ENCODE results near the gene CYP11A1.
A peak's percentile ranks its signal among the peaks of the same experiment; 100 is the strongest.

The CYP11A1 gene

GRCh38 chr15:74412159-74412558 lies 44.7 kb upstream of the CYP11A1 start:
- no peak for DNase-seq (ENCODE audit: low read depth)
- H3K4me3 ChIP-seq (ENCODE audit: low read length), result no peak overlapping the region
- TF ChIP-seq CTCF (conservative IDR thresholded peaks at IDR 0.05; ENCODE audit: low read depth, low read length), result no peak

- no peak overlapping the region for H3K4me3 ChIP-seq (ENCODE audit: low read length)
- DNase-seq (ENCODE audit: low read depth), result no peak
- no peak for TF ChIP-seq CTCF (conservative IDR thresholded peaks at IDR 0.05; ENCODE audit: low read depth, low read length)
Observed at GRCh38 chr15:74411686-74412085, 44.2 kb upstream of the CYP11A1 start.

GRCh38 chr15:74410502-74410901 lies 43.1 kb upstream of the CYP11A1 start:
- no peak for DNase-seq (ENCODE audit: low read depth)
- no peak overlapping the region for H3K4me3 ChIP-seq (ENCODE audit: low read length)
- TF ChIP-seq CTCF (conservative IDR thresholded peaks at IDR 0.05; ENCODE audit: low read depth, low read length), result no peak

GRCh38 chr15:74409225-74409624 lies 41.8 kb upstream of the CYP11A1 start:
- TF ChIP-seq CTCF (conservative IDR thresholded peaks at IDR 0.05; ENCODE audit: low read depth, low read length), result no peak

GRCh38 chr15:74408815-74409214 lies 41.4 kb upstream of the CYP11A1 start:
- no peak overlapping the region for H3K4me3 ChIP-seq (ENCODE audit: low read length)
- no peak for DNase-seq (ENCODE audit: low read depth)
- no peak for TF ChIP-seq CTCF (conservative IDR thresholded peaks at IDR 0.05; ENCODE audit: low read depth, low read length)

More at GRCh38 chr15:74409225-74409624, 41.8 kb upstream of the CYP11A1 start:
- DNase-seq (ENCODE audit: low read depth), result no peak
- no peak overlapping the region for H3K4me3 ChIP-seq (ENCODE audit: low read length)

- H3K4me3 ChIP-seq (ENCODE audit: low read length), result no peak overlapping the region
- TF ChIP-seq CTCF (conservative IDR thresholded peaks at IDR 0.05; ENCODE audit: low read depth, low read length), result no peak
- no peak for DNase-seq (ENCODE audit: low read depth)
Observed at GRCh38 chr15:74408385-74408784, 40.9 kb upstream of the CYP11A1 start.

GRCh38 chr15:74406992-74407705 lies 39.7 kb upstream of the CYP11A1 start:
- H3K4me3 ChIP-seq (ENCODE audit: low read length), result no peak overlapping the region
- no peak for TF ChIP-seq CTCF (conservative IDR thresholded peaks at IDR 0.05; ENCODE audit: low read depth, low read length)
- peak; percentile 61 for DNase-seq (ENCODE audit: low read depth)
